ENCODE results near the gene PFKM. TPM values are rescaled to one million over a fixed set of nuclear protein-coding genes. Genes with fewer than 3 reads are reported as not detected.
"Not testable (repeated sequence)": the region's sequence is repeated elsewhere in the genome, so short reads cannot be mapped to it uniquely, and the experiment has no call there.

Gene PFKM
- total RNA-seq, 1 donor from 2014 or later = 24.7 TPM

GRCh38 chr12:48111312-48111693 lies 7.9 kb upstream of the PFKM start:
- ATAC-seq = not testable (repeated sequence)

- no peak for ATAC-seq
Observed at GRCh38 chr12:48115957-48116356, 3.2 kb upstream of the PFKM start.

- no peak for ATAC-seq
Observed at GRCh38 chr12:48118284-48118871, 786 bp upstream of the PFKM start.

DNA sequence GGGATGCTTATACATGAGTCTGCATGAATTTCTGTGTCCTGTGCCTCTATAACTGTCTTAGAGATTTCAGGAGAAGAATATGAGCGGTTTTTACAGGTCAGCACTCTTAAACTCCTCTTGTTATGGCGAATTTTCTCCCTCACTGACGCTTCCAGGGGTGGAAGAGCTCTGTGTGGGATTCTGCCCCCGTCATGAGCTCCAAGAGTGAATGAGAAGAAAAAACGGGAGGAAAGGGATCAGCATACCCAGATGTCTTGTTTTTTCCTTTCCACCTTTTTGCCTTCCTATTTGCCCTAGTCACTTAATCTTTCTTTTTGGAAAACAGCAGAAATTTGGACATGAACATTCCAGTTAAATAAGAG lies 651 bp downstream of the PFKM start:
- ATAC-seq = no peak

DNA sequence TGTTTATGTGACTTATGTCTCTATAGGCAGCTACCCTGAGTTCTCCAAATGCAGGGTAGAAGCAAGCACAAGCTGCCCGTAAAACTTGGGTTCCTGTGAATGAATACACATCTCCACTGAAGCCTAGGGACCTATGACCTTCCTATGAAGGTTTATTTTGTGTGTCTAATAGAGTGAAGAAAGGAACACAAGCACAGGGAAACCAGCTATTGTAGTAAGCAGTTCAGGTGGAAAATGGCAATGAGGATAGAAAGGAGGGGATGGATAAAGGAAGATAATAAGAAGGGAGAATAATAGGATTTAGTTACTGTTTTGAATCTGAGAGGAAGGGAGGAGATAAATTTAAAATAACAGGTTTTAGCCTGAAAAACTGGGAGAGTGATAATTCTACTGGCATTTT lies 2.4 kb downstream of the PFKM start:
- no peak for ATAC-seq

DNA sequence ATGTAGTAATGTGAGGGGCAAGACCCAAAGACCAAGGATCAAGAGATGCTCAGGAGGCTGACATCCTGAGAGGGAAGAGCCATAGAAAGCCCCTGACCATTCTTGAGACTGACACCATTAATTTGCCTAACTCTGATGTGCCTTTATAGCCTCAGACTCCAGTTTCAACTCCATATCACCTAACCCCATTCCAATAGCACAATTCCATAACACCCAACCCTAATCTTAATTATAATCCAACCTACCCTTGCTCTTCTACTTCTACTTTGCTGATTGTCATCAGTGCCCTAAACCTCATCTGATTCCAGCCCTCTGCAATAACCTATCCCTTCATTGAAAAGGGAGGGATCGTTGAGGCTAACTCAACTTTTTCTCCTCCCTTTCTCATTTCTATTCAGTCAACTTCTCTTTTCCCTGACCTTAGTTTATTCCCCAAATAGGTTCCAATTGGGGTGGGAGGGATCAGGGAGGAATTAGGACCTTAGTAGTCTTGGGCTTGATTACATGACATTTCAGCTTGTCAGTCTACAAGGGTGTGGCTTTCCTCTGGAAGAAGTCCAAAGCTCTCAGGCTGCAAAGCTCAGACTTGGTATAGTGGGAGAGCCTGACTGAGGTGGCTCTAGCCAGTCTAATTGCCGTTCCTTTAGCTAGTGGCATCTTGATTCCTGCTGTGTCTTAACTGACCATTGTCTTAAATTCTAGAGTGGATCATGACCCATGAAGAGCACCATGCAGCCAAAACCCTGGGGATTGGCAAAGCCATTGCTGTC lies 3.1 kb downstream of the PFKM start:
- peak; percentile 29 for ATAC-seq

DNA sequence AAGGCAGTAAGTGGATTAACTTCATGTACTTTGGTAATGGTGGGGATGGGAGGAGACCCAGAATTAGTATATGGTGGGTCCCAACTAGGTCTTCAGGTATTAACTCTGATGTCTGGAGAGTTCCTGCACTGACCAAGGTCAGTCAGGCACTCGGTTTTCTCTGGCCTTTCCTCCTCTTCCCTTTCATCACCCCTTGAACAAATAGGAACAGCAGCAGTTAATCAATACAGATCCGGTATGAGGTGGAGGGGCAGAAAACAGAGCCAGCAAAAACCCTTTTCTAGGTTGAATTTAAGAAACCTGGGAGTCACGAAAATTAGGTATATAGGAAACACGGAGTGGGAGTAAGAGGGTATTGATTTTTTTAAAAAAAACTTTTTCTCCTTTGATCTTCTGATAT lies 4.0 kb downstream of the PFKM start:
- ATAC-seq = no peak

DNA sequence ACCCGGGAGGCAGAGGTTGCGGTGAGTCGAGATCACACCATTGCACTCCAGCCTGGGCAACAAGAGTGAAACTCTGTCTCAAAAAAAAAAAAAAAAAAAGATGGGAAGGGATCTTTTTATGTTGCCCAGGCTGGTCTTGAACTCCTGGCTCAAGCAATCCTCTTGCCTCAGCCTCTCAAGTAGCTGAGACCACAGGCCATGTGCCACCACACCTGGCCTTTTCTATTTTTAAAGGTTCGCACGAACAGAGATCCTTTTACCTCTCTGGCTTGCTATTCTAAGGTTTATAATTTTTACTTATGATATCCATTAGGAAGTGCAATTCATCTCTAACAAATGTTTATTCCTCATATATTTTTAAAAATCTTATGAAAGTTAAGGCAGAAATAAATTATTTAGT lies 6.4 kb downstream of the PFKM start:
- ATAC-seq = not testable (repeated sequence)

- ATAC-seq = no peak
Observed at GRCh38 chr12:48125985-48126384, 6.8 kb downstream of the PFKM start.

- no peak for ATAC-seq
Observed at GRCh38 chr12:48126953-48127630, 7.9 kb downstream of the PFKM start.

GRCh38 chr12:48128800-48129199 lies 9.6 kb downstream of the PFKM start:
- ATAC-seq = no peak

DNA sequence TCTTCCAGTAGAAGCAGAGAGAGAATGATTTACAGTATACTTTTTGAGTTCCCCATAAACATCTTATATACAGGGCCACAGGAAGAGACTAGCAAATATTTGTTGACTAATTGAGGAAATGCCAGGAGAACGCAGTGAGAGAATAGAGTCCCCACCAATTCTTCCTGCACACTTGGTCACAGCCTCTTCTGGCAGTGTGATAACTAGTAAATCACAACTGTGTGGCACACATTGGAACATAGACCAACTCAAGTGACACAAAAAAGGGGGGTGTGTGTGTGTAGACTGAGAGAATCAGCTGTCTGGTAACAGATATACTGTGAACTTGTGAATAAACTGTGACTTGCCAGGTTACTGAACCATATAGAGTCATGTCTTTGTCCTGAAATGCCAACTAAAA lies 10.2 kb downstream of the PFKM start:
- no peak for ATAC-seq

GRCh38 chr12:48131517-48131916 lies 12.4 kb downstream of the PFKM start:
- ATAC-seq = no peak

- ATAC-seq = no peak
Observed at GRCh38 chr12:48132826-48133225, 13.7 kb downstream of the PFKM start.

- peak; percentile 29 for ATAC-seq
Observed at GRCh38 chr12:48135027-48135426, 15.9 kb downstream of the PFKM start.

DNA sequence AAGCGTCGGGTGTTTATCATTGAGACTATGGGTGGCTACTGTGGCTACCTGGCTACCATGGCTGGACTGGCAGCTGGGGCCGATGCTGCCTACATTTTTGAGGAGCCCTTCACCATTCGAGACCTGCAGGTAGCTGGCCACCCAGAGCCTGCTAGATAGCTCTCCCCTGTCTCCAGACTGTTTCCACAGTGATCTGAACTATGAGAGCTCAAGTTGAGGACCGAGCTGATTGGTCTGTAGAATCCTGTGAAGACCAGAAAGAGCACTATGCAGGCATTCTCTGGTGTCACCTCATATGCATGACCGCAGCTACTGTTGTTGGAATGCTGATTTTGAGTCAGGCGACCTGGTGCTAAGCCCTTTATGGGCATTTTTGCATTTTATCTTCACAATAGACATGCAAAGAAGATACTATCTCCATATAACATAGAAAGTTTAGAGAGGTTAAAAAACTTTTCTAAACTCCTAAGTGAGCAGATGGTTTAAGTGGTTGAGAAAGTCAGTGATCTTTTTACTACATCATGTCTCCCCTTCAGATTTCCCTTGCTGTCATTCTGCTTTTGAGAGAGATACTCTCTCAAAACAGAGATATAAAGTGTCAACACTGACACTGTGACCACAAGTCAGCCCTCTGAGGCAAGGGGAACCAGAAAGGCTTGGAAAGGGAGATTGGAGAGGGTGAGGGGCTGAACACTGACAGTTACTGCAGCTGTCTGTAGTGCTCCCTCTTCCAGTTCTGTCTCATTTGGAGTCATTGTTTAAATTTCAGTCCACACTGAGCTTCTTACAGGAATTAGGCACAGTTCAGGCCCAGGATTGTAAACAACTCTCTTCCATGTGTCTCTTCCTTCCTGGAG lies 23.9 kb downstream of the PFKM start:
- ATAC-seq = no peak

DNA sequence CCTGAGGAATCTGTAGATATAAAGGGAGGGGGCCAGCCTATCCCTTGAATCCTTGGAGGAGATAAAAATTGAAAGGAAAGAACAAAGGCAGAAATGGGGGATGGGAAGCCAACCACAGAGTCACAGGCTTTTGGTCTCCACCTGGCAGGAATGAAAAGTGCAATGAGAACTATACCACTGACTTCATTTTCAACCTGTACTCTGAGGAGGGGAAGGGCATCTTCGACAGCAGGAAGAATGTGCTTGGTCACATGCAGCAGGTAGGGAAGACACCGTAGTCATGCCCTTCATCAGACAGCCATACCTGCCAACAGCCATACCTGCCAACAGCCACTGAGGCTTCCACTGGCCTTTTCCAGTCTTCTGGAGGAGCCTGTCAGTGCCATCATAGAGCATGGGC lies 24.7 kb downstream of the PFKM start:
- ATAC-seq = no peak

DNA sequence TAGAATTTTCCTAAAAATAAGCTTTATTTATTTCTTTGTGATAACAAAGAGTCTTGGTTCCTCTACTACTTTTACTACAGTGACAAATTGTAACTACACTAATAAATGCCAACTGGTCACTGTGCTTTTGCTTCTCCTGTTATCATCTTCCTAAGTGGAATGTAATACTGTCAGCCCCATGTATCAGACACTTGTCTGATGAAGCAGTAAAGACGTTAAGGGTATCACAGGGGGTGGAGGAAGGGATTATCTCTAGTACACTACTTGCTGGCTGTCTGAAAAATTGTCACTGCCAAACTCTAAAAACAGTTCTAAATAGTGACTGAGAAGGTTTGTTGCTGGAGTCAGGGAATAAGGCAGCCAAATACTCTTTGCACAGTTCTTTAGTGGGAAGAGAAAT lies 26.8 kb downstream of the PFKM start:
- ATAC-seq = no peak

- no peak for ATAC-seq
Observed at GRCh38 chr12:48151103-48151771, 32.1 kb downstream of the PFKM start.

GRCh38 chr12:48155786-48156185 lies 36.6 kb downstream of the PFKM start:
- not testable (repeated sequence) for ATAC-seq

DNA sequence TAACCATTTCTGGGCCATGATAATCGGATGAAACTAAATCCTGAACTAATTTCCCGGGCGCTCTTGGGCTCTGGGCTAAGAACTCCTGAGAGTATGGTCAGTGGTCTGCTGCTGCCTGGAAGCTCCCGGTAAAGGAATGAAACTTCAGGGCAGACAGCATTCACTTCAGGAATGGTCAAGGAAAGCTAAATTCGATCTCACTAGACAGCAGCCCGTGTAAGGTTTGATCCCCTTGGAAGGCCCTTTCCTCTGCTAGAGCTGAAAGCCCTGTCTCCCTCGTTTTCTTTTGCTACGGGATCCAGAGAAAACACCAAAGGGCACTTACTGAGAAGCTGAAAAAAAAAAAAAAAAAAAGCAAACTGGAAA lies 37.5 kb downstream of the PFKM start:
- no peak for ATAC-seq

Measured in esophagus mucosa (tissue), 1 donor.